HepG2 (cell line): ENCODE data around the gene OR7D2. TPM values are rescaled to one million over a fixed set of nuclear protein-coding genes. Genes with fewer than 3 reads are reported as not detected.

Source experiments
- BCLAF1 ChIP-seq: fragments of 450-650 bp; IDR thresholded peaks from 2 replicates; pipeline ENCODE4 v1.6.1; 2017; ENCODE audit warnings: mild to moderate bottlenecking
- KIAA2018 ChIP-seq: sonication (generic); formaldehyde crosslinking; IDR thresholded peaks from 2 replicates; pipeline ENCODE4 v1.5.0; 2020; ENCODE audit warnings: mild to moderate bottlenecking, missing genetic modification reagents, borderline replicate concordance
- KMT2B ChIP-seq: IDR thresholded peaks from 2 replicates; pipeline ENCODE4 v1.6.1; 2016; ENCODE audit warnings: missing genetic modification reagents, missing compliant biosample characterization
- NFKB2 ChIP-seq: sonication (generic); formaldehyde crosslinking; IDR thresholded peaks from 2 replicates; pipeline ENCODE4 v1.4.0; 2020; ENCODE audit warnings: missing genetic modification reagents, borderline replicate concordance
- RFX1 ChIP-seq: fragments of 450-650 bp; IDR thresholded peaks from 2 replicates; pipeline ENCODE4 v1.6.1; 2017
- SNAPC4 ChIP-seq: sonication (generic); formaldehyde crosslinking; IDR thresholded peaks from 2 replicates; pipeline ENCODE4 v1.4.0; 2020; ENCODE audit warnings: mild to moderate bottlenecking, missing genetic modification reagents
- ZFP62 ChIP-seq: sonication (generic); formaldehyde crosslinking; IDR thresholded peaks from 2 replicates; pipeline ENCODE4 v1.4.0; 2020; ENCODE audit warnings: missing genetic modification reagents
- ZNF782 ChIP-seq: sonication (generic); formaldehyde crosslinking; IDR thresholded peaks from 2 replicates; pipeline ENCODE4 v1.4.0; 2020; ENCODE audit warnings: missing genetic modification reagents, mild to moderate bottlenecking, borderline replicate concordance
- ZSCAN5A ChIP-seq: sonication (generic); formaldehyde crosslinking; IDR thresholded peaks from 2 replicates; pipeline ENCODE4 v1.8.0; 2022; ENCODE audit warnings: mild to moderate bottlenecking, missing genetic modification reagents, borderline replicate concordance
- polyA plus RNA-seq, 8 experiments: library from polyadenylated mRNA; depleted of rRNA in 3 of 8; stranded (reverse) in 7 of 8; unstranded in 1 of 8; fragments of >200 nt; fragmentation: Illumina TruSeq in 4 of 8; extraction: Trizol in 4 of 8; gene quantifications; 2 replicates each; pipeline versions ENCODE4 v1.2.1 to v1.2.3, GENCODE V29; 2011 to 2016; ENCODE audit warnings: low read depth in 4 of 8, missing spikeins in 1 of 8, mixed read lengths in 1 of 8; ENCODE audit not compliant: insufficient read depth in 1 of 8
- total RNA-seq, 5 experiments: library from RNA; depleted of rRNA; stranded (reverse); fragments of >200 nt; fragmentation: Illumina TruSeq; extraction: Trizol; gene quantifications; 2 replicates each; pipeline ENCODE4 v1.2.3, GENCODE V29; 2016; ENCODE audit warnings: low read depth in 1 of 5

The OR7D2 gene
- total and polyA plus RNA-seq, 2 of the 13 experiments (the other 11 are each of a cell fraction or from before 2014, with no cell fraction given) = 0.07 TPM; not detected in 1

- TF ChIP-seq KIAA2018 (no peak), ZNF782 (peak; percentile 62; the same call in 1 of the 2 replicates), SNAPC4 (CRISPR knock-in tag) (peak; percentile 78; the same call in 1 of the 2 replicates), NFKB2 (peak; percentile 82; the same call in 1 of the 2 replicates), RFX1 (no peak), KMT2B (CRISPR knock-in tag) (peak; percentile 90), BCLAF1 (no peak), ZFP62 (CRISPR knock-in tag) (no peak), ZSCAN5A (CRISPR knock-in tag) (no peak)
These were observed 38.5 kb upstream of the OR7D2 start, which contains the start of gene ZNF317 (continued) for GRCh38 chr19:9140159-9140874.
